SKM-1 treated with dmso at 0.1 percent for 144 hours (cell line): ENCODE data around the gene CPEB3.

Experiments
- DNase-seq: peaks from one replicate; lab custom pipeline; 2025; ENCODE audit not compliant: unreplicated experiment; lab: John Stamatoyannopoulos, UW

The CPEB3 gene

GRCh38 chr10:92110039-92110794 lies 180.7 kb downstream of the CPEB3 start:
- no peak for DNase-seq

- DNase-seq, result no peak
Observed at GRCh38 chr10:92108747-92109146, 182.1 kb downstream of the CPEB3 start.

GRCh38 chr10:92108120-92108519 lies 182.8 kb downstream of the CPEB3 start:
- no peak for DNase-seq

GRCh38 chr10:92103376-92104090 lies 187.3 kb downstream of the CPEB3 start:
- DNase-seq, result no peak

GRCh38 chr10:92102601-92103213 lies 188.2 kb downstream of the CPEB3 start:
- no peak for DNase-seq

- DNase-seq, result no peak
Observed at GRCh38 chr10:92094960-92095359, 195.9 kb downstream of the CPEB3 start.

- no peak for DNase-seq
Observed at GRCh38 chr10:92091965-92092364, 198.9 kb downstream of the CPEB3 start.

- DNase-seq, result peak; percentile 73
Observed at GRCh38 chr10:92087750-92088395, 203.0 kb downstream of the CPEB3 start.

- peak; percentile 40 for DNase-seq
Observed at GRCh38 chr10:92082583-92083280, 208.1 kb downstream of the CPEB3 start.

GRCh38 chr10:92081641-92082040 lies 209.2 kb downstream of the CPEB3 start:
- DNase-seq, result no peak

GRCh38 chr10:92080244-92080643 lies 210.6 kb downstream of the CPEB3 start:
- DNase-seq, result no peak

GRCh38 chr10:92079003-92079402 lies 211.9 kb downstream of the CPEB3 start:
- DNase-seq, result no peak

GRCh38 chr10:92076722-92077121 lies 214.2 kb downstream of the CPEB3 start:
- no peak for DNase-seq

GRCh38 chr10:92075829-92076228 lies 215.0 kb downstream of the CPEB3 start:
- no peak for DNase-seq

- DNase-seq, result no peak
Observed at GRCh38 chr10:92074126-92074887, 216.6 kb downstream of the CPEB3 start.

- no peak for DNase-seq
Observed at GRCh38 chr10:92068900-92069299, 222.0 kb downstream of the CPEB3 start.

- DNase-seq, result no peak
Observed at GRCh38 chr10:92066386-92066785, 224.5 kb downstream of the CPEB3 start.

GRCh38 chr10:92064506-92064905 lies 226.4 kb downstream of the CPEB3 start:
- DNase-seq, result no peak

- DNase-seq, result no peak
Observed at GRCh38 chr10:92062273-92062672, 228.6 kb downstream of the CPEB3 start.

GRCh38 chr10:92054807-92055206 lies 236.1 kb downstream of the CPEB3 start:
- no peak for DNase-seq
